Fibroblast of lung (primary cell): ENCODE data around the gene GRIK1. TPM values are rescaled to one million over a fixed set of nuclear protein-coding genes. Genes with fewer than 3 reads are reported as not detected.

ENCODE experiments used
- DNase-seq, 2 donors: peaks; one replicate each; pipeline versions ENCODE4 v3.0.0 to v3.0.0-alpha.2; 2010; ENCODE audit warnings: low read depth in 2 of 2
- H2AFZ ChIP-seq: 2 replicates; pipeline ENCODE4 v1.5.1; 2012; ENCODE audit warnings: low read length, control low read depth, inconsistent platforms
- H3K27ac ChIP-seq: 2 replicates; pipeline ENCODE4 v1.5.1; 2011; ENCODE audit warnings: low read length, control low read depth; ENCODE audit not compliant: insufficient read depth
- H3K27me3 ChIP-seq: 2 replicates; pipeline ENCODE4 v1.5.1; 2011; ENCODE audit warnings: mild to moderate bottlenecking, low read length; ENCODE audit not compliant: control insufficient read depth, insufficient read depth
- H3K36me3 ChIP-seq: 2 replicates; pipeline ENCODE4 v1.5.1; 2011; ENCODE audit warnings: low read length; ENCODE audit not compliant: control insufficient read depth, insufficient read depth
- H3K4me1 ChIP-seq: 2 replicates; pipeline ENCODE4 v1.5.1; 2011; ENCODE audit warnings: low read length; ENCODE audit not compliant: control insufficient read depth, insufficient read depth; ENCODE audit errors: extremely low read depth
- H3K4me2 ChIP-seq: 2 replicates; pipeline ENCODE4 v1.5.1; 2011; ENCODE audit warnings: low read length, control low read depth; ENCODE audit not compliant: insufficient read depth; ENCODE audit errors: extremely low read depth
- H3K4me3 ChIP-seq, 4 experiments: fragments of 200-600 bp in 1 of 4; sonication (generic) in 1 of 4; replicated peaks in 1 of 4; 2 replicates each; pipeline ENCODE4 v1.5.1; 2011 to 2016; ENCODE audit warnings: low read length in 4 of 4, low read depth in 3 of 4, mild to moderate bottlenecking in 3 of 4, control low read depth in 2 of 4, inconsistent platforms in 1 of 4, mixed read lengths in 1 of 4; ENCODE audit not compliant: insufficient read depth in 1 of 4; ENCODE audit errors: control extremely low read depth in 1 of 4
- H3K79me2 ChIP-seq: 2 replicates; pipeline ENCODE4 v1.5.1; 2012; ENCODE audit warnings: mild to moderate bottlenecking, low read length, inconsistent platforms; ENCODE audit not compliant: control insufficient read depth, insufficient read depth
- H3K9ac ChIP-seq: 2 replicates; pipeline ENCODE4 v1.5.1; 2011; ENCODE audit warnings: mild to moderate bottlenecking, low read length, control low read depth; ENCODE audit not compliant: insufficient read depth
- H3K9me3 ChIP-seq: 2 replicates; pipeline ENCODE4 v1.5.1; 2012; ENCODE audit warnings: low read depth, low read length; ENCODE audit not compliant: control insufficient read depth, insufficient read depth
- H4K20me1 ChIP-seq: 2 replicates; pipeline ENCODE4 v1.5.1; 2011; ENCODE audit warnings: low read length; ENCODE audit not compliant: control insufficient read depth, insufficient read depth; ENCODE audit errors: extremely low read depth
- CTCF ChIP-seq, 2 donors: IDR thresholded peaks in 1 of 2; conservative IDR thresholded peaks in 1 of 2; 1 replicate in 1 of 2; 2 replicates in 1 of 2; pipeline ENCODE4 v1.5.1; 2011 to 2012; ENCODE audit warnings: low read length in 2 of 2, control low read depth in 1 of 2, inconsistent platforms in 1 of 2, low read depth in 1 of 2, mild to moderate bottlenecking in 1 of 2
- EZH2 ChIP-seq: IDR thresholded peaks from 2 replicates; pipeline ENCODE4 v1.5.1; 2012; ENCODE audit warnings: low read length, control low read depth, mild to moderate bottlenecking; ENCODE audit errors: missing control alignments
- polyA plus RNA-seq, 2 donors: library from polyadenylated mRNA; depleted of rRNA in 1 of 2; stranded (reverse) in 1 of 2; unstranded in 1 of 2; fragments of >200 nt; gene quantifications; 2 replicates each; pipeline ENCODE4 v1.2.1, GENCODE V29; 2011 to 2012; ENCODE audit warnings: missing spikeins in 1 of 2
- total RNA-seq: library from RNA; depleted of rRNA; stranded (reverse); fragments of >200 nt; gene quantifications from 2 replicates; pipeline ENCODE4 v1.2.1, GENCODE V29; 2014

Gene GRIK1
- total and polyA plus RNA-seq, 2 donors (not counting 1 experiment from before 2014, with no cell fraction given) = not detected

GRCh38 chr21:29555601-29556000 lies 384.2 kb downstream of the GRIK1 start:
- H2AFZ ChIP-seq = no peak overlapping the region
- no peak overlapping the region for H3K27ac ChIP-seq
- DNase-seq = no peak
- no peak overlapping the region for H3K9ac ChIP-seq
- no peaks in the 10 kb centered on the region for H3K79me2 ChIP-seq
- H3K4me1 ChIP-seq = no peaks in the 10 kb centered on the region
- H3K4me3 ChIP-seq = no peak overlapping the region
- no peak for TF ChIP-seq EZH2
- no peak for TF ChIP-seq CTCF (conservative IDR thresholded peaks at IDR 0.05 in 1 of 2, IDR thresholded peaks at IDR 0.05 in 1 of 2; ENCODE audit: low read depth in 1 of 2, low read length in 2 of 2)
- no peak overlapping the region for H3K4me2 ChIP-seq
- no peaks in the 10 kb centered on the region for H3K9me3 ChIP-seq
- H4K20me1 ChIP-seq = no peaks in the 10 kb centered on the region
- H3K27me3 ChIP-seq = no peaks in the 10 kb centered on the region
- no peaks in the 10 kb centered on the region for H3K36me3 ChIP-seq

- H3K4me3 ChIP-seq = no peak overlapping the region
- no peak overlapping the region for H3K27ac ChIP-seq
- no peak for DNase-seq
- H4K20me1 ChIP-seq = no peaks in the 10 kb centered on the region
- H3K27me3 ChIP-seq = no peaks in the 10 kb centered on the region
- no peak for TF ChIP-seq EZH2
- no peak for TF ChIP-seq CTCF (conservative IDR thresholded peaks at IDR 0.05 in 1 of 2, IDR thresholded peaks at IDR 0.05 in 1 of 2; ENCODE audit: low read depth in 1 of 2, low read length in 2 of 2)
- no peak overlapping the region for H3K9ac ChIP-seq
- H3K79me2 ChIP-seq = no peaks in the 10 kb centered on the region
- no peak overlapping the region for H2AFZ ChIP-seq
- H3K4me1 ChIP-seq = no peaks in the 10 kb centered on the region
- H3K36me3 ChIP-seq = no peaks in the 10 kb centered on the region
- no peak overlapping the region for H3K4me2 ChIP-seq
- H3K9me3 ChIP-seq = no peaks in the 10 kb centered on the region
Observed at GRCh38 chr21:29550205-29550604, 389.6 kb downstream of the GRIK1 start.

GRCh38 chr21:29549614-29550013 lies 390.2 kb downstream of the GRIK1 start:
- DNase-seq = no peak
- Histone ChIP-seq H3K4me1 (no peaks in the 10 kb centered on the region), H3K27me3 (no peaks in the 10 kb centered on the region), H3K9ac (no peak overlapping the region), H3K9me3 (no peaks in the 10 kb centered on the region), H3K27ac (no peak overlapping the region), H3K79me2 (no peaks in the 10 kb centered on the region), H3K4me3 (no peak overlapping the region), H3K4me2 (no peak overlapping the region), H4K20me1 (no peaks in the 10 kb centered on the region), H3K36me3 (no peaks in the 10 kb centered on the region), H2AFZ (no peak overlapping the region)
- TF ChIP-seq CTCF (conservative IDR thresholded peaks at IDR 0.05 in 1 of 2, IDR thresholded peaks at IDR 0.05 in 1 of 2; ENCODE audit: low read depth in 1 of 2, low read length in 2 of 2) (no peak), EZH2 (no peak)
